K562 (cell line): ENCODE data around the gene MAPK8IP2. TPM values are rescaled to one million over a fixed set of nuclear protein-coding genes. Genes with fewer than 3 reads are reported as not detected.
A peak's percentile ranks its signal among the peaks of the same experiment; 100 is the strongest.

Experiments used
- EP400 ChIP-seq: fragments of 450-650 bp; IDR thresholded peaks from 2 replicates; pipeline ENCODE4 v1.6.1; 2017; ENCODE audit warnings: antibody characterized with exemption, mild to moderate bottlenecking, moderate library complexity
- ETV5 ChIP-seq: sonication (generic); formaldehyde crosslinking; IDR thresholded peaks from 2 replicates; pipeline ENCODE4 v1.4.0; 2020; ENCODE audit warnings: low read depth, mild to moderate bottlenecking, missing genetic modification reagents
- KAT2B ChIP-seq: IDR thresholded peaks from one replicate; pipeline ENCODE4 v1.6.1; 2012; ENCODE audit warnings: low read depth, mild to moderate bottlenecking, control low read depth, inconsistent platforms, low read length, moderate library complexity
- KAT7 ChIP-seq: sonication (generic); formaldehyde crosslinking; IDR thresholded peaks from 2 replicates; pipeline ENCODE4 v1.8.0; 2022; ENCODE audit warnings: missing genetic modification reagents, mild to moderate bottlenecking, borderline replicate concordance
- KLF10 ChIP-seq: fragments of 250-450 bp; sonication (Bioruptor Pico); IDR thresholded peaks from 2 replicates; pipeline ENCODE4 v1.6.1; 2021; ENCODE audit warnings: matching md5 sums
- MEF2D ChIP-seq: conservative IDR thresholded peaks from 2 replicates; pipeline ENCODE4 v1.6.1; 2016; ENCODE audit warnings: low read depth, missing genetic modification characterization, missing compliant biosample characterization
- SIN3B ChIP-seq: fragments of 450-650 bp; IDR thresholded peaks from 2 replicates; pipeline ENCODE4 v1.6.1; 2017; ENCODE audit warnings: low read depth, mild to moderate bottlenecking, moderate library complexity
- STAG1 ChIP-seq: sonication (generic); formaldehyde crosslinking; IDR thresholded peaks from 2 replicates; pipeline ENCODE4 v1.5.0; 2020; ENCODE audit warnings: missing genetic modification reagents, borderline replicate concordance
- TOE1 ChIP-seq, 2 experiments: fragments of 450-650 bp in 1 of 2; sonication (generic) in 1 of 2; formaldehyde crosslinking in 1 of 2; IDR thresholded peaks; 2 replicates each; pipeline versions ENCODE4 v1.7.1 to v1.8.0; 2016 to 2022; ENCODE audit warnings: borderline replicate concordance in 2 of 2, mild to moderate bottlenecking in 2 of 2, antibody characterized with exemption in 1 of 2, inconsistent platforms in 1 of 2, low read depth in 1 of 2, missing genetic modification reagents in 1 of 2, moderate library complexity in 1 of 2
- XRCC3 ChIP-seq: fragments of 450-650 bp; IDR thresholded peaks from 2 replicates; pipeline ENCODE4 v1.6.1; 2017; ENCODE audit warnings: mild to moderate bottlenecking, moderate library complexity
- ZNF12 ChIP-seq: sonication (generic); formaldehyde crosslinking; IDR thresholded peaks from 2 replicates; pipeline ENCODE4 v1.4.0; 2020; ENCODE audit warnings: mild to moderate bottlenecking, missing genetic modification reagents
- ZNF311 ChIP-seq: fragments of 250-450 bp; sonication (Bioruptor Pico); IDR thresholded peaks from 2 replicates; pipeline ENCODE4 v1.4.0; 2020; ENCODE audit warnings: mild to moderate bottlenecking, moderate library complexity
- ZNF644 ChIP-seq: fragments of 200-800 bp; sonication (Bioruptor generic); IDR thresholded peaks from 2 replicates; pipeline ENCODE4 v1.6.1; 2016; ENCODE audit warnings: low read depth, missing genetic modification characterization, missing compliant biosample characterization
- polyA plus RNA-seq, 8 experiments: library from polyadenylated mRNA; depleted of rRNA in 4 of 8; stranded (reverse) in 5 of 8; unstranded in 3 of 8; fragments of >200 nt; fragmentation: Nextera tagmentation in 2 of 8; fragmentation: Illumina TruSeq in 1 of 8; extraction: Ambion mirVana in 2 of 8; extraction: Trizol in 1 of 8; gene quantifications; 2 replicates each; pipeline versions ENCODE4 v1.2.1 to v1.2.3, GENCODE V29; 2011 to 2014; ENCODE audit warnings: inconsistent platforms in 1 of 8, missing spikeins in 1 of 8
- total RNA-seq, 7 experiments: library from RNA; depleted of rRNA in 6 of 7; stranded (reverse); fragments of >200 nt in 6 of 7; fragmentation: Illumina TruSeq in 2 of 7; extraction: Trizol in 2 of 7; gene quantifications; 2 replicates each; pipeline versions ENCODE4 v1.2.1 to v1.2.3, GENCODE V29; 2011 to 2021; ENCODE audit warnings: low replicate concordance in 1 of 7
- TF ChIP-seq, protein P1 (sequence below), 2 experiments: fragments of 450-650 bp; IDR thresholded peaks; 2 replicates each; pipeline ENCODE4 v1.6.1; 2016
- TF ChIP-seq, protein P2 (sequence below), 2 experiments: fragments of 450-650 bp; formaldehyde crosslinking in 1 of 2; IDR thresholded peaks; 2 replicates each; pipeline versions ENCODE4 v1.4.0 to v1.6.1; 2014 to 2020; ENCODE audit warnings: mild to moderate bottlenecking in 2 of 2, borderline replicate concordance in 1 of 2, low read depth in 1 of 2
- TF ChIP-seq, protein P3 (sequence below), 2 experiments: IDR thresholded peaks; 2 replicates each; pipeline ENCODE4 v1.6.1; 2011; ENCODE audit warnings: borderline replicate concordance in 1 of 2, control low read depth in 1 of 2, low read depth in 1 of 2, low read length in 1 of 2, mild to moderate bottlenecking in 1 of 2, mixed read lengths in 1 of 2, moderate library complexity in 1 of 2; ENCODE audit not compliant: insufficient read depth in 1 of 2, insufficient read length in 1 of 2, poor library complexity in 1 of 2, severe bottlenecking in 1 of 2; ENCODE audit errors: extremely low read depth in 1 of 2

Gene MAPK8IP2
- total and polyA plus RNA-seq, 9 of the 15 experiments (the other 6 are each of a cell fraction or from before 2014, with no cell fraction given): 0.01 to 0.47 (median 0.07) TPM; not detected in 2

DNA sequence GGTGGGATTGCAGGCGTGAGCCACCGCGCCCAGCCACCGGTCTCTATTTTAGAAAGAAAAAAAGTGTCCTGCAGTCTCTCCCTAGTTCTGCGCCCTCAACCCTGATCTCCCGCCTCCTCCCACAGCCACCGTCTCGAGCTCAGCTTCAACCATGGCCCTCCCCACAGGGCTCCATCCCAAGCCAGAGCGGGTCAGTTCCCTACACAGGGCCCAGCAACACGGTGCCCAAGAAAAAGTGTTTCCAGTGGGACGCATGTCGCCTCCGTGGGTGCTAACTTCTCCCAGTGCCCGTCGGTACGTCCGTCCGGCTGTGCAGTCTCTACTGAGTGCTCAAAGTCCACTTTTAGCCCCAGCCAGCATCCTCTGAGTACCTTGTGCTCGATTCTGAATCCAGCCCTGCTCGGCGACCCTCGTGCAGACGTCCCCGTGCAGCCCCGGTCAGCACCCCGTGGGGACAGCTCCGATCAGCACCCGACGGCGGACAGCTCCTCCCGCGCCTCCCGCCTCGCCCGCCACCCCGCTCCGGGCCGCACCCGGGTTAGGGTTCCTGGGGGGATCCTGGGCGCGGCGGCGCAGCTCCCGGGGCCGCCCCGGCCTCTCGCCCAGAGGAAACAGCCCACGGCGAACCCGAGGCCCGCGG, 657 bp upstream of the MAPK8IP2 start (continued):
- TF ChIP-seq, protein P1, sequence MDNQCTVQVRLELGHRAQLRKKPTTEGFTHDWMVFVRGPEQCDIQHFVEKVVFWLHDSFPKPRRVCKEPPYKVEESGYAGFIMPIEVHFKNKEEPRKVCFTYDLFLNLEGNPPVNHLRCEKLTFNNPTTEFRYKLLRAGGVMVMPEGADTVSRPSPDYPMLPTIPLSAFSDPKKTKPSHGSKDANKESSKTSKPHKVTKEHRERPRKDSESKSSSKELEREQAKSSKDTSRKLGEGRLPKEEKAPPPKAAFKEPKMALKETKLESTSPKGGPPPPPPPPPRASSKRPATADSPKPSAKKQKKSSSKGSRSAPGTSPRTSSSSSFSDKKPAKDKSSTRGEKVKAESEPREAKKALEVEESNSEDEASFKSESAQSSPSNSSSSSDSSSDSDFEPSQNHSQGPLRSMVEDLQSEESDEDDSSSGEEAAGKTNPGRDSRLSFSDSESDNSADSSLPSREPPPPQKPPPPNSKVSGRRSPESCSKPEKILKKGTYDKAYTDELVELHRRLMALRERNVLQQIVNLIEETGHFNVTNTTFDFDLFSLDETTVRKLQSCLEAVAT (IDR thresholded peaks at IDR 0.05): no peak
- 0 out of 2 replicates have a peak, but pooled peaks have one; percentile 76 for TF ChIP-seq KAT7 (CRISPR knock-in tag)
- TF ChIP-seq MEF2D: no peak
- TF ChIP-seq, protein P2, sequence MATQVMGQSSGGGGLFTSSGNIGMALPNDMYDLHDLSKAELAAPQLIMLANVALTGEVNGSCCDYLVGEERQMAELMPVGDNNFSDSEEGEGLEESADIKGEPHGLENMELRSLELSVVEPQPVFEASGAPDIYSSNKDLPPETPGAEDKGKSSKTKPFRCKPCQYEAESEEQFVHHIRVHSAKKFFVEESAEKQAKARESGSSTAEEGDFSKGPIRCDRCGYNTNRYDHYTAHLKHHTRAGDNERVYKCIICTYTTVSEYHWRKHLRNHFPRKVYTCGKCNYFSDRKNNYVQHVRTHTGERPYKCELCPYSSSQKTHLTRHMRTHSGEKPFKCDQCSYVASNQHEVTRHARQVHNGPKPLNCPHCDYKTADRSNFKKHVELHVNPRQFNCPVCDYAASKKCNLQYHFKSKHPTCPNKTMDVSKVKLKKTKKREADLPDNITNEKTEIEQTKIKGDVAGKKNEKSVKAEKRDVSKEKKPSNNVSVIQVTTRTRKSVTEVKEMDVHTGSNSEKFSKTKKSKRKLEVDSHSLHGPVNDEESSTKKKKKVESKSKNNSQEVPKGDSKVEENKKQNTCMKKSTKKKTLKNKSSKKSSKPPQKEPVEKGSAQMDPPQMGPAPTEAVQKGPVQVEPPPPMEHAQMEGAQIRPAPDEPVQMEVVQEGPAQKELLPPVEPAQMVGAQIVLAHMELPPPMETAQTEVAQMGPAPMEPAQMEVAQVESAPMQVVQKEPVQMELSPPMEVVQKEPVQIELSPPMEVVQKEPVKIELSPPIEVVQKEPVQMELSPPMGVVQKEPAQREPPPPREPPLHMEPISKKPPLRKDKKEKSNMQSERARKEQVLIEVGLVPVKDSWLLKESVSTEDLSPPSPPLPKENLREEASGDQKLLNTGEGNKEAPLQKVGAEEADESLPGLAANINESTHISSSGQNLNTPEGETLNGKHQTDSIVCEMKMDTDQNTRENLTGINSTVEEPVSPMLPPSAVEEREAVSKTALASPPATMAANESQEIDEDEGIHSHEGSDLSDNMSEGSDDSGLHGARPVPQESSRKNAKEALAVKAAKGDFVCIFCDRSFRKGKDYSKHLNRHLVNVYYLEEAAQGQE (IDR thresholded peaks at IDR 0.05; ENCODE audit: borderline replicate concordance): peak; percentile 100
- TF ChIP-seq, protein P2 (CRISPR knock-in tag; IDR thresholded peaks at IDR 0.05; ENCODE audit: low read depth): peak; percentile 99
- TF ChIP-seq XRCC3: no peak
- TF ChIP-seq KAT2B: no peak
- peak; percentile 68; the same call in 1 of the 2 replicates for TF ChIP-seq ETV5 (CRISPR knock-in tag)
- no peak for TF ChIP-seq SIN3B
- TF ChIP-seq ZNF644 (tag): peak; percentile 80; the same call in 1 of the 2 replicates
- peak; percentile 29; the same call in 1 of the 2 replicates for TF ChIP-seq ZNF311
- peak; percentile 85 for TF ChIP-seq STAG1
- no peak for TF ChIP-seq TOE1 (IDR thresholded peaks at IDR 0.05; ENCODE audit: borderline replicate concordance)
- TF ChIP-seq TOE1 (CRISPR knock-in tag; IDR thresholded peaks at IDR 0.05; ENCODE audit: borderline replicate concordance, low read depth): no peak
- TF ChIP-seq ZNF12 (CRISPR knock-in tag): peak; percentile 83; the same call in 1 of the 2 replicates
- TF ChIP-seq, protein P3, sequence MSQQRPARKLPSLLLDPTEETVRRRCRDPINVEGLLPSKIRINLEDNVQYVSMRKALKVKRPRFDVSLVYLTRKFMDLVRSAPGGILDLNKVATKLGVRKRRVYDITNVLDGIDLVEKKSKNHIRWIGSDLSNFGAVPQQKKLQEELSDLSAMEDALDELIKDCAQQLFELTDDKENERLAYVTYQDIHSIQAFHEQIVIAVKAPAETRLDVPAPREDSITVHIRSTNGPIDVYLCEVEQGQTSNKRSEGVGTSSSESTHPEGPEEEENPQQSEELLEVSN (IDR thresholded peaks at IDR 0.05; ENCODE audit: borderline replicate concordance in 1 of 2, extremely low read depth in 1 of 2, insufficient read depth in 1 of 2, insufficient read length in 1 of 2, low read depth in 1 of 2, low read length in 1 of 2, poor library complexity in 1 of 2, severe bottlenecking in 1 of 2): peak in 1 of 2 experiments; percentile 53
- TF ChIP-seq KLF10 (CRISPR knock-in tag): no peak
- TF ChIP-seq EP400: no peak
